Hematopoietic multipotent progenitor cell treated with erythropoietin and hydrocortisone succinate and interleukin-3 and kit ligand, for 17 days (in vitro differentiated cells): Measurements from ENCODE around the gene VPS41.
"Not testable (repeated sequence)": the region's sequence is repeated elsewhere in the genome, so short reads cannot be mapped to it uniquely, and the experiment has no call there.

Source experiments
- DNase-seq: peaks from one replicate; pipeline ENCODE4 v3.0.0-alpha.2; 2015; ENCODE audit warnings: low spot score

The VPS41 gene

DNA sequence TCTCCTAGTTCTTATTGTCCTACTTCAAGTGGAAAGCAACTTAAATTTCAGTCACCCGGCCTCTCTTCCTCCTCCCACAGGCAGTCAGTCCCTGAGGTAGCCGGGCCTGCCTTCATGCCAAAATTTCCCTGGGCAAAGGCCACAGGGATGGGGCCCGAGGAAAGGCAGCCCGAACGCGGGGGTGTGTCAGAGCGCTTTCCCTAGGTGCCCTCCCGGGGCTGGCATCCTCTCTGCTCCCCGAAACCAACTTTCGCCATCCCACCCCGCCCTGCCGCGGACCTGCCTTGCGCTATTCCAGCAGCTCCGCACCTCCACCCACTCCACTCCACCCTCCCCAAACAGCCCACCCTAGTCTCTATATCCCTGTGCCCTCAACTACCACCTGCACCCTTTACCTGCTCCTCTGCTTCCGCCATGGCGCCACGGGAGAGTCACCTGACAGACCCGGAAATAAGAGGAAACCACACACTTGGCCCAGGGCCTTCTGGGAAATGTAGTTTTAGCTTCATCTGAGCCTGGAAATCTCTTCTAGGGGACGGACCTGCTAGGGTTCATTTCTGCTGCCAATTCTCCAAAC lies at the start of gene VPS41:
Gene VPS41 (minus strand): TSS at position 433 of the 577 bp plus-strand sequence. CDS start 17 bp downstream, at position 416.
- DNase-seq = peak; percentile 89

GRCh38 chr7:38955892-38956291 lies 46.9 kb upstream of the VPS41 start:
- DNase-seq = no peak

DNA sequence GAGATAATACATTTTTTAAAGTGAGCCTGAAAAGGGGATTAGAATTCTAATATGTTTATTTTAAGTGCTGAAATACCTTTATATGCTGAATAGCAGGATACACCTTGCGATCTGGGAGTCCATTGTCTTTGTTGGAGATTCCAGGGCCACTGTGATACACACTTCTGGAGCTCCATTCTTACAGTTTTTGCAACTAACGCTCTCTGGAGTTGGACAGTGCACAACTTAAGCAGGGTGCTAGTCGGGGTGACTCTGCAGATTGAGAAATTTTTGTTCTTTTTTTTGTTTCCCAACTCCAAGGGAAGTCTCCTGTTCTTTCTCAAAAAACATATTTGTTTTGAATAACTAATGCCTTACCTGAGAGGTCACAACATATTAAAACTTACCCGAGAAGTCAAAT lies 45.0 kb upstream of the VPS41 start:
- no peak for DNase-seq

- no peak for DNase-seq
Observed at GRCh38 chr7:38953227-38953626, 44.2 kb upstream of the VPS41 start.

DNA sequence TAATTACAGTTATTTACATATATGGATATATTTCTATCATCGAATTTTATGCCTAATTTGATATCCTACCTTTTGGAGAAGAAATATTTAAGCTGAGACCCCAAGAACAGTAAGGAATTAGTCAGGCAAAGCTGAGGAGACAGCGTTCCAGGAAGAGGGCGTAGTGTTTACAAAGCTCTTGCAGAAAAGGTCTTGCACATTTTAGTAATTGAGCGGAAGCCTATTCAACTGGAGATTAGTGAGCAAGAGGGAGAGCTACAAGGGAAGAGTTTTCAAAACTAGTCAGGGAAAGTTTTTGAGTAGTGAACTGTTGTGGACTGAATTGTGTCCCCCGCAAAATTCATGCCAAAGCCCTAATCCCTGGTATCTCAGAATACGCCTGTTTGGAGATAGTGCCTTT lies 42.2 kb upstream of the VPS41 start:
- no peak for DNase-seq

DNA sequence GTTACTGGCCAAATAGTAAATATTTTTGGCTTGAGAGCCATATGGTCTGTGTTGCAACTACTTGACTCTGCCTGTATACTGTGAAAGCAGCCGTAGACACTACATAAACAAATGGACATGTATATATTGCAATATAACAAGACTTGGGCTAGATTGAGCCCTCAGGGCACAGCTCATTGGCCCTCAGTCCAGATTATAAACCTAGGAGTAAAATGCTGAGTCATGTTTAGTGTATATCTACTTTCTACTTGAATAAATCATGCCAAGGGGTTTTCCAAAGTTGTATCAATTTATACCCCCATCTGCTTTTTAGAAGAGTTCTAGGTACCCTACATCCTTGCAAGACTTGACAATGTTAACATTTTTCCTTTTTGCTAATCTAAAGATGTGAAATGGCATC lies 41.3 kb upstream of the VPS41 start:
- DNase-seq = peak; percentile 50

DNA sequence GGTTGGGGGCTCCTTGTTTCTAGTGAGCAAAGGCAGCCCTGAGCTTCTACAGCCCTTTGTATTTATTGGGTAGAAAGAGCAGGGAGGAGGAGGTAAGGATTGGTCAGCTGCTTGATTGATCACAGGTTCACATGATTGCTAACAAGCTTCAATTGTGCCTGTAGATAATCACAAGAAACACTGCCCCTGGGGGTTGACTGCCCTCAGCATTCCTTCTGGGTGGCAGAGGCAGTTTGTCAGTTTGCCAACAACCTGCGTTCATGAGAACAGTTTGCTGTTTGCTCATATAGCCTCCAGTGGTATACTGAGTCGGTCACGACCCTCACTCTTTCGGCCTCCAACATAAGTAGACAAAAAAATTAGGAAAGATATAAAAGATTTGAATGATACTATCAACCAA lies 38.5 kb upstream of the VPS41 start:
- DNase-seq = not testable (repeated sequence)

DNA sequence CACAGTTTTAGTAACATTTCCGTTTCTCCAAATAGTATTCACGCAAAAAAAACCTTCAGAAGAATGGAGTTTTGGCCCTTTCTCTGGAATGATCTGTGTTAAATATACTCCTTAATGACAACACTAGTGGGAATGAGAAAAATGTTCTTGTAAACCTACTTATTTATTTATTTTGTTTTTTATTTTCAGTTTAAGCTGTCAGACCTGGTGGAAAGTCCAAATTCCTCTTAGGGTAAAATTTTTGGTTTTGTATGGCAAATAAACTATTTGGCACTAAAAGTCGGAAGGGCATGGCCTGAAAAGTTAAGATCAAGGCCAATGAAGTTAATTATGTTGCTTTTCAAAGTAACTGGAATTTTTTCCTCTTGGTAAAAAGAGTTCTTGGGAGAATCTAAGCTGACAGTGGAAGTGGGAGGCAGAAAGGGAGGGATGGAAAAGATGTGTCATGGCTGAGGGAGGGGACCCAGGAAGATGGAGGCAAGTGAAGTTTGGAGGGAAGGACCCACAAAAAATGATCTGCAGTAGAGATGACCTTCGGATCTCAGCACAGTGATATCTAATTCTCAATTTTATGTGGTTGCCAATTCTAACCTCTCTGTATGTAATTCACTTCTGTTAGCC lies 33.5 kb upstream of the VPS41 start:
- DNase-seq = no peak

DNA sequence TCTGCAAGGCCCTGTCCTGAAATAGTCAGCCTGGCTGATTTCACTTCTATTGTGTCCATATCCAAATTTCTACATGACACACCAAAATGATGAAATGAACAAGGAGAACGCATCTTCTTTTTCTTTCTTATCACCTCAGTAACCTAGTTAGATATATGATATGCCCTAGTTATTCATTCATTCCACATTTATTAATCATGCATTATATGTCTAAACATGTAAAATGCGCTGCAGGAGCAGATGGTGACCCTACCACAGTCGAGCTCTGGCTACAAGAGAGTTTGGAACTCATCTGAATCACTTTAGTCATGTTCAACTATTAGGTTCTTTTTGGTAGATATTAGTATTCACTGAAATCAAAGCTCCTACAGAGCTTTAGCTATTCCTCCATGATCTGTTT lies 31.8 kb upstream of the VPS41 start:
- no peak for DNase-seq

- no peak for DNase-seq
Observed at GRCh38 chr7:38938589-38938988, 29.6 kb upstream of the VPS41 start.

DNA sequence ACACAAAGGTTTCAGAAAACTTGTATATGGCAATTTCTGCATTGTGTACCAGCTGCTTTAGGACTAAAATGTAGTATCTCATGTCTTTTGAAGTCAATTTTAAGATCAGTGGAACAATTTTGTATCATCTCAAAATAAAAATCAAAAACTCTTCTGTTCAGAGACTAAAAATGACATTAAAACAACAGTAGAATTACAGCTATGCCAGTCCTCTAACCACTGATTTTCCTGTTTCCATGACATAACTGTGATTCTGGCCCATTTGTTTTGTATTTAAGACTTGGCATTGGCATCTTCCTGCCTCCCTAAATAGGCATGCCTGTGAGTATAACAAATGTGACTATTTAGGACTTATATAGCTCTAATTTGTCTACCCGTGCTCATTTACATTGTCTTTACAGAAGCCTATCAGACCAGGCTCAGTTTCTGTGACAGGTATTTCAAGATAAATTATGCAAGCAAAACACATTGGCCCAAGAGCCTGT lies 29.1 kb upstream of the VPS41 start:
- DNase-seq = no peak

- no peak for DNase-seq
Observed at GRCh38 chr7:38936641-38937040, 27.6 kb upstream of the VPS41 start.

GRCh38 chr7:38934536-38934935 lies 25.5 kb upstream of the VPS41 start:
- no peak for DNase-seq

GRCh38 chr7:38934051-38934450 lies 25.1 kb upstream of the VPS41 start:
- no peak for DNase-seq

DNA sequence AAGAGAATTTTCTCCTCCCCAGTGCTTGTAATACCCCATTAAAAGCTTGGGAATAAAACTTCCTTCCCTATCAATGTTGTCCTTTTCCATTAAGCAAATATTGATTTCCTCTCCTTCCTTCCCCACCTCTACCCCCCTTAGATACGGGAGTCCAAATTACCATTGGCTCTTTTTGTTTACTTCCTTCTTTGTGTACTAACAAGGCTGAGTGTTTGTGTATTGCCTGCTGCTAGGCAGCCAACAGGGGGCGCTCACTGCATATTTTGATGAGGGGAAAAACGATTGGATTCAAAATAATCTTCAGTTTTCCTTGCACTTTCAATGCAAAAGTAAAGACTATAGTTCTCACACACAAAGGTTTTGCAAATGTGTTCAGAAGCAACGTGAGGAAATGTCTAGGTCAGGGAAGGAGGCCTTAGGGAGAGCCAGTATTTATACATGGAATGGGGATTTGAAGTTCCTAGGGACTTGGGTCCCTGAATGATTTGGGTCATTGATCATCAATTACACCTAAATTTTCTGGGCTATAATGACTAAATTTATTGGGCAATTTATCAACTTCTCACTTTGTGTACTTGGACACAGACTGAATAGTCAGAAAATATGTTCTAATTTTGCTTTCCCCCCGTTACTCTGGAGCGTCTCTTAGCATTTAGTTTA lies 23.6 kb upstream of the VPS41 start:
- DNase-seq = peak; percentile 75

DNA sequence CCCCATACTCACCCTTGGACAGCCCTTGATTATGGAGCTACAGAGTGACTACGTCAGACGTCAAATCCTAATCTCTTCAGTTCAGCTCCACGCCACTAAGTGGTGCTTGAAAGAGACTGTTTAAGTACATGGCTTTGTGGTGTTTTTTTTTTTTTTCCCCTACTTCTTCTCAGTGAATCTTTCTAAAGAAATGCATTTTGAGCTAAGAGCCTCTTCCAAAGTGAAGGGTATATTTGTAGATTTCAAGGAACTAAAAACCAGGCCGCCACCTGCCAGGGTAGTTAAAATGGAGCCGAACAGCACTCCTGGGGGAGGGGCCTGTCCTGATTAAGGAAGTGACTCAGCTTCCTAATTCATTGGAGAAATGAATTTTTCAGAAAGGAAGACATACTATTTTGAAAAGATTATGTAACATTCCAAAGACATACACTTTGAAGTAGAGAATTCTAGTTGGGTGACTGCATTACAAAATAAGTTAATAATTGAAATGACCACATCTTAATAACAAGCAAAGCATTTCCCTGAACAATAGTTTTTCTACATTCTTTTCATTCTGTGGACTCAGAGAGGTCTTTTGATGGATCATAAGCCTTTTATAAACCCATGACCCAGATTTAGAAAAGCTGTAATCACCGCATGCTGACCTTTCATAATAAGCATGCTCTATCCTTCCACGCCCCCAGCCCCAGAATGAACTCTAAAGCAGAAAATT lies 20.6 kb upstream of the VPS41 start:
- DNase-seq = no peak

- DNase-seq = no peak
Observed at GRCh38 chr7:38928506-38928905, 19.5 kb upstream of the VPS41 start.

DNA sequence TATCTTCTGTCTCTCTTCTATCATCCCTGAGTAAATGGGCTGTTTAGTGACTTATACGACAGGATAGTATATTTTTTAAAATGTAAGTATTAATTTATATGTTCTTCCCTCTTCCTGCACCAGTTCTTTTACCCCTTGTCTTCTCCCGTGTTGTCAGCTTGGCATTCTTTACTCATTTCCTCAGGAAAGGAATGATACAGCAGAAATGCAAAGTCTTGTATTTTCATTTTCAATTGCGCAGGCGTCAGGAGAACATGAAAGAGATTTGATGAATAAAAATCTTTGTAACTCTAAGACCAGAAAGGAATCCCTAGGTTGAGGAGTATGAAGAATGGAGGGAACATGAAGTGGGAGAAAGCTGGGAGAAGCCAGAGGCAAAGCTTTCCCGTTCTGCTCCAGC lies 18.8 kb upstream of the VPS41 start:
- DNase-seq = no peak

GRCh38 chr7:38920731-38921130 lies 11.7 kb upstream of the VPS41 start:
- DNase-seq = no peak

DNA sequence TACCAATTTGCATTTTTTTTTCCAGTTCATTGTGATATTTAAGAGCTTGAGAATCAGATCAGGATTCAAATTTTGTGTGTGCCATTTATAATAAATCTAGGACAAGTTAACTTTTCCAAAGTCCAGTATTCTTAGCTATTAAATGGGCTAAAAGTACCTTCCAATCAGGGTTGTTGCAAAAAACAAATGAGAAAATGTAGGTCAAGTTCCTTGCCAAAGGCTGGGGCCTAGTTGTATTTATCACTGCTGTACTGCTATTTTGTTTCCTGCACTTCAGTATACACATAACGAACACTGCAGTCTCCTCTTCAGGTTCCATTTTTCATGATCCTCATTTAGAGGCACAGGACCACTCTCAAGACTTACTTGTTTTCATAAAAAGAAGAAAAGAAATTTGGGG lies 7.4 kb upstream of the VPS41 start:
- no peak for DNase-seq

- no peak for DNase-seq
Observed at GRCh38 chr7:38909870-38910269, 879 bp upstream of the VPS41 start.

DNA sequence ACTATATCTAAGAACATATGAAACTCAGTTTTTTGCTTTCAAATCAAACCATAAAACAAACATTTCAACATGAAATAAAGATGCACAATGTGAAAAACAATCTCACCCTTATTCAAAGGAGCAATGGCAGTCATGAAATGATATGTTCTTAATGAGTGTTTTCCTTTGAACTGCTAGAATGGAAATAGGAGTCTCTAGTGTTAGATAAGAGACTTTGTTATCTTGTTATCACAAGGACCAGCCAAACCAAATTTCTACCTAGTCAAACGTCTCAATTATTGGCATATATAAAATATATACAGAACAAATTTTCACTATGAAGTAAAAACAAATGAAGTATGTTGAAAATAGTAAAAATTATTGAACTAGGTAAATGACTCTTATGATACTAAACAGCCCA lies 1.2 kb downstream of the VPS41 start:
- DNase-seq = peak; percentile 30

DNA sequence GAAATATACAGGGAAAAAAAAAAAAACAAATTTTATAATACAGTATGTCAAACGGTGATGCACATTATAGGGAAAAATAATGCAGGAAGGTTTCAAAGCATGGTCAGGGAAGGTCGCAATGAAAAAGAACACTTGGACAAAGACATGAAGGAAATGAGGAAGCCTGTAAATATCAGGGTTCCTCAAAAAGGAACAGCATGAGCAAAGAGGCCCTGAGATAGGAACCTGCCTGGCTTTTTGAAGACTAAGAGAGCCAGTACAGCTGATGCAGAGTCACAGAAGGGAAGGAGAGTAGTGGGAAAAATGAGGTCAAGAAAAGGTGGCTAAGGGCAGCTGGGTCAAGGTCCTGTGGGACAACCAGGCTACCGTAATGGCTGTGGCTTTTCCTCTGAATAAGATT lies 1.9 kb downstream of the VPS41 start:
- no peak for DNase-seq
